HepG2 (cell line): ENCODE data around the gene APOM. TPM values are rescaled to one million over a fixed set of nuclear protein-coding genes. Genes with fewer than 3 reads are reported as not detected.

Experiments
- AFF4 ChIP-seq: sonication (generic); formaldehyde crosslinking; IDR thresholded peaks from 2 replicates; pipeline ENCODE4 v1.4.0; 2020; ENCODE audit warnings: missing genetic modification reagents
- BCL3 ChIP-seq: sonication (generic); formaldehyde crosslinking; IDR thresholded peaks from 2 replicates; pipeline ENCODE4 v1.5.1; 2020; ENCODE audit warnings: mild to moderate bottlenecking, missing genetic modification reagents, moderate library complexity
- FOSL2 ChIP-seq: sonication (generic); formaldehyde crosslinking; IDR thresholded peaks from 2 replicates; pipeline ENCODE4 v1.4.0; 2020; ENCODE audit warnings: missing genetic modification reagents
- FOXJ3 ChIP-seq: sonication (generic); formaldehyde crosslinking; IDR thresholded peaks from 2 replicates; pipeline ENCODE4 v1.4.0; 2020; ENCODE audit warnings: missing genetic modification reagents, mild to moderate bottlenecking, borderline replicate concordance
- HOXD1 ChIP-seq: sonication (generic); formaldehyde crosslinking; IDR thresholded peaks from 2 replicates; pipeline ENCODE4 v1.5.0; 2020; ENCODE audit warnings: missing genetic modification reagents
- MED1 ChIP-seq: sonication (generic); formaldehyde crosslinking; IDR thresholded peaks from 2 replicates; pipeline ENCODE4 v1.4.0; 2020; ENCODE audit warnings: missing genetic modification reagents
- MTF1 ChIP-seq: sonication (generic); formaldehyde crosslinking; IDR thresholded peaks from 2 replicates; pipeline ENCODE4 v1.5.0; 2020; ENCODE audit warnings: missing genetic modification reagents
- NR2F6 ChIP-seq, 2 experiments: IDR thresholded peaks; 2 replicates each; pipeline ENCODE4 v1.6.1; 2016; ENCODE audit warnings: antibody characterized with exemption in 1 of 2, mild to moderate bottlenecking in 1 of 2
- POLR2G ChIP-seq: fragments of 200-400 bp; formaldehyde crosslinking; IDR thresholded peaks from 2 replicates; pipeline ENCODE4 v1.6.1; 2018; ENCODE audit warnings: mild to moderate bottlenecking, low read depth, low read length, moderate library complexity
- RBFOX2 ChIP-seq: fragments of 200-400 bp; formaldehyde crosslinking; IDR thresholded peaks from 2 replicates; pipeline ENCODE4 v1.6.1; 2017; ENCODE audit warnings: low read depth, mild to moderate bottlenecking, low read length
- TBX3 ChIP-seq: fragments of 450-650 bp; IDR thresholded peaks from 2 replicates; pipeline ENCODE4 v1.6.1; 2017; ENCODE audit warnings: antibody characterized with exemption, mild to moderate bottlenecking, inconsistent platforms, borderline replicate concordance
- TEAD2 ChIP-seq: sonication (generic); formaldehyde crosslinking; IDR thresholded peaks from 2 replicates; pipeline ENCODE4 v1.9.0; 2021; ENCODE audit warnings: missing genetic modification reagents
- ZNF274 ChIP-seq: sonication (generic); formaldehyde crosslinking; IDR thresholded peaks from 2 replicates; pipeline ENCODE4 v1.5.1; 2020; ENCODE audit warnings: mild to moderate bottlenecking, missing genetic modification reagents
- ZNF276 ChIP-seq: sonication (generic); formaldehyde crosslinking; IDR thresholded peaks from 2 replicates; pipeline ENCODE4 v1.4.0; 2020; ENCODE audit warnings: mild to moderate bottlenecking, low read depth, missing genetic modification reagents
- ZNF337 ChIP-seq: sonication (generic); formaldehyde crosslinking; IDR thresholded peaks from 2 replicates; pipeline ENCODE4 v1.5.1; 2020; ENCODE audit warnings: missing genetic modification reagents, low read depth, mild to moderate bottlenecking, borderline replicate concordance
- ZNF703 ChIP-seq: sonication (generic); formaldehyde crosslinking; IDR thresholded peaks from 2 replicates; pipeline ENCODE4 v1.5.1; 2020; ENCODE audit warnings: missing genetic modification reagents, mild to moderate bottlenecking, moderate library complexity, borderline replicate concordance
- ZSCAN29 ChIP-seq: sonication (generic); formaldehyde crosslinking; conservative IDR thresholded peaks from 2 replicates; pipeline ENCODE4 v1.4.0; 2020; ENCODE audit warnings: mild to moderate bottlenecking, missing genetic modification reagents
- polyA plus RNA-seq, 8 experiments: library from polyadenylated mRNA; depleted of rRNA in 3 of 8; stranded (reverse) in 7 of 8; unstranded in 1 of 8; fragments of >200 nt; fragmentation: Illumina TruSeq in 4 of 8; extraction: Trizol in 4 of 8; gene quantifications; 2 replicates each; pipeline versions ENCODE4 v1.2.1 to v1.2.3, GENCODE V29; 2011 to 2016; ENCODE audit warnings: low read depth in 4 of 8, missing spikeins in 1 of 8, mixed read lengths in 1 of 8; ENCODE audit not compliant: insufficient read depth in 1 of 8
- total RNA-seq, 5 experiments: library from RNA; depleted of rRNA; stranded (reverse); fragments of >200 nt; fragmentation: Illumina TruSeq; extraction: Trizol; gene quantifications; 2 replicates each; pipeline ENCODE4 v1.2.3, GENCODE V29; 2016; ENCODE audit warnings: low read depth in 1 of 5

The APOM gene
- total and polyA plus RNA-seq, 2 of the 13 experiments (the other 11 are each of a cell fraction or from before 2014, with no cell fraction given): 98.2 to 1,140 TPM

- TF ChIP-seq FOXJ3 (CRISPR knock-in tag): 0 out of 2 replicates have a peak, but pooled peaks have one; percentile 2
- TF ChIP-seq FOSL2 (CRISPR knock-in tag): peak; percentile 78
- TF ChIP-seq ZNF703 (CRISPR knock-in tag): no peak
- 0 out of 2 replicates have a peak, but pooled peaks have one; percentile 47 for TF ChIP-seq ZNF337 (CRISPR knock-in tag)
- TF ChIP-seq ZNF274 (CRISPR knock-in tag): peak; percentile 64; the same call in 1 of the 2 replicates
- TF ChIP-seq BCL3 (CRISPR knock-in tag): peak; percentile 72; the same call in 1 of the 2 replicates
- no peak for TF ChIP-seq AFF4 (CRISPR knock-in tag)
- no peak for TF ChIP-seq ZSCAN29 (CRISPR knock-in tag)
- 0 out of 2 replicates have a peak, but pooled peaks have one; percentile 6 for TF ChIP-seq POLR2G
- TF ChIP-seq MTF1 (CRISPR knock-in tag): 0 out of 2 replicates have a peak, but pooled peaks have one; percentile 46
- TF ChIP-seq MED1: no peak; the same call in 1 of the 2 replicates
- 0 out of 2 replicates have a peak, but pooled peaks have one; percentile 42 for TF ChIP-seq TEAD2 (CRISPR knock-in tag)
- no peak for TF ChIP-seq ZNF276 (CRISPR knock-in tag)
- TF ChIP-seq HOXD1 (CRISPR knock-in tag): no peak
- peak; percentile 87 for TF ChIP-seq NR2F6 (IDR thresholded peaks at IDR 0.05)
- peak; percentile 90 for TF ChIP-seq NR2F6 (CRISPR knock-in tag; IDR thresholded peaks at IDR 0.05)
- TF ChIP-seq RBFOX2: peak; percentile 71
- no peak for TF ChIP-seq TBX3
- TF ChIP-seq, all 625 proteins: peak for 80
Measured at GRCh38 chr6:31663961-31664789, 8.5 kb downstream of the APOM start (continued).
